Astrocyte of the spinal cord (primary cell): ENCODE measurements around the gene KDM5B.

ENCODE experiments used
- DNase-seq: peaks from one replicate; pipeline ENCODE4 v3.0.0; 2011; ENCODE audit warnings: low read depth, low spot score
- H3K4me3 ChIP-seq: 2 replicates; pipeline ENCODE4 v1.5.1; 2011; ENCODE audit warnings: low read depth, mild to moderate bottlenecking, low read length, moderate library complexity
- in situ Hi-C: cut with HindIII; loops from 2 replicates; pipeline ENCODE4 v1.10.0; 2017; ENCODE audit warnings: low sequenced_read_pairs
- TF ChIP-seq, protein P1 (sequence below): IDR thresholded peaks from 2 replicates; pipeline ENCODE4 v1.5.1; 2012; ENCODE audit warnings: low read depth, mild to moderate bottlenecking, low read length, inconsistent platforms

KDM5B gene

DNA sequence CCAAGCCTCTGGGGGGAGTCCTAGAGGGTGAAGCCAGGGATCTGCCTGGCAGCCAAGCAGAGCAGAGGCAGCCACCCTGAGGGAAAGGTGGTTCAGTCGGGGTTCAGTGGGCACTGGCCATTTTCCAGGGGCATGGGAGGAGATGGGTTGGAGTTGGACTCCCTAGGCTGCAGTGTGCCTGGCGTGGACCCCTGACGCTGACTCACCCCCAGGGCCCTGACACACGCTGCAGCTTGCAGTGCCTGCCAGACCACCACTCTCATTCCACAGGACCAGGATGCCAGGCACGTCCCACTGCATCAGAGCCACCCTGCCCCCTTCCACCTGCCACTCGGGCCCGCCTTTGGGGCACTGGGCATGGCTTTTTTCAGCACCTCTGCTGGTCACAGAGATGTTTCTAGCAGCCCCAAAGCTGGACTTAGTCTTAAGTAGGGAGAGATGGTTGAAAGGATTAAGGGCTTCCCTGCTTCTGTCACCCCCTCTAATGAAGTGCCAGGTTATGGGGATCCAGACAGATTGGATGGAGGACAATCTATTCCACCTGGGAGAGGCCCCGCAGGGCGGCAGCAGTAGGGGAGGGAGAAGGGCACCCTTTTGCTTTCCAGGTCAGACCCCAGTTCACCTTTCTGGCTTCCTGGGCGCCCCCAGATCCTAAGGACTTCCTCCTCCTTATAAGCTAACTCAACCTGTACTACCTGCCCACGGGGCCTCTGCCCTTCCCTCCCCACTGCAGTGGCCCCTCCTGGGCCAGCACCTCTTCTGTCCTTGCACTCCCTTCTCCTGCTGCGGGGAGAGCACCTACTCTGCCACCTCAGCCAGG is 99.6 kb downstream of the KDM5B start:
- in situ Hi-C loops, result no loop called here
- TF ChIP-seq, protein P1, sequence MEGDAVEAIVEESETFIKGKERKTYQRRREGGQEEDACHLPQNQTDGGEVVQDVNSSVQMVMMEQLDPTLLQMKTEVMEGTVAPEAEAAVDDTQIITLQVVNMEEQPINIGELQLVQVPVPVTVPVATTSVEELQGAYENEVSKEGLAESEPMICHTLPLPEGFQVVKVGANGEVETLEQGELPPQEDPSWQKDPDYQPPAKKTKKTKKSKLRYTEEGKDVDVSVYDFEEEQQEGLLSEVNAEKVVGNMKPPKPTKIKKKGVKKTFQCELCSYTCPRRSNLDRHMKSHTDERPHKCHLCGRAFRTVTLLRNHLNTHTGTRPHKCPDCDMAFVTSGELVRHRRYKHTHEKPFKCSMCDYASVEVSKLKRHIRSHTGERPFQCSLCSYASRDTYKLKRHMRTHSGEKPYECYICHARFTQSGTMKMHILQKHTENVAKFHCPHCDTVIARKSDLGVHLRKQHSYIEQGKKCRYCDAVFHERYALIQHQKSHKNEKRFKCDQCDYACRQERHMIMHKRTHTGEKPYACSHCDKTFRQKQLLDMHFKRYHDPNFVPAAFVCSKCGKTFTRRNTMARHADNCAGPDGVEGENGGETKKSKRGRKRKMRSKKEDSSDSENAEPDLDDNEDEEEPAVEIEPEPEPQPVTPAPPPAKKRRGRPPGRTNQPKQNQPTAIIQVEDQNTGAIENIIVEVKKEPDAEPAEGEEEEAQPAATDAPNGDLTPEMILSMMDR, result no peak
- H3K4me3 ChIP-seq, result no peak overlapping the region

DNA sequence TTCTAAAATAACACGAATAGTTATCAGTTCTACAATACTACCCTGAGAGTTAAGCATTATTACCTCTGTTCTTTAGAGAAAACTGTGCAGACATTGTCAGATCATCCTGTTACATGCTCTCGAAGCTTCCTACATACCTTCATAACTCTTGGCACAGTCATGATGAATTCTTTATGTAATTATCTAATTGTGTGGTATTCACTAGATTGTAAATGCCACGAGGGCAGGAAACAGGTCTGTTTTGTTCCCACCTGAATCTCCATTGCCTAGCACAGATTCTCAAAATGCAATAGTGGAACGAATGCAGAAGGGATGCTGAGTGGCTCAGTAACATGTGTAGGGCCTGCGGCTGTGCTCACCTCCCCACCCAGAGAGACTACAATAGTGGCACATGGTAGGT is 101.4 kb downstream of the KDM5B start:
- H3K4me3 ChIP-seq, result no peak overlapping the region
- no peak for DNase-seq
- TF ChIP-seq, protein P1, result no peak
- in situ Hi-C loops, result no loop called here

More for the DNA sequence above, 99.6 kb downstream of the KDM5B start:
- DNase-seq, result no peak

DNA sequence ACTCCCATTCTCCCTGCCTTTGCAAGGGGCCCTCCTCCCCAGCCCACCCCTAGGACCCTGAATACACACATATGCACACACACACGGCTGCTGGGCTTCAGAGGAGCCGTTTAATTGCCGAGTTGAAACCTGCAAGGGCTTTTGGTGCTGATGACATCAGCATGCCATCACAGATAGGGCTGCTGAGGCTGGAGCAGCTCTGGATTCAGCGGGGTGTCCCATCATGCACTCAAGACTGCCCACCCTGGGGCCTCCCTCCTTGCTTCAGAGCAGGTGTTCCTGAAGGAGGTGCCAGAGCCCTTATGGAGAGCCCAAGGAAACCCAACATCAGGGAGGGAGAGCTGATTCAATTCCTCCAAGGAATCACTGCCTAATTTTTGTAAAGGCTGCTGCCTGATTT is 103.6 kb downstream of the KDM5B start:
- H3K4me3 ChIP-seq, result no peak overlapping the region
- TF ChIP-seq, protein P1, result no peak
- in situ Hi-C loops, result no loop called here
- no peak for DNase-seq

DNA sequence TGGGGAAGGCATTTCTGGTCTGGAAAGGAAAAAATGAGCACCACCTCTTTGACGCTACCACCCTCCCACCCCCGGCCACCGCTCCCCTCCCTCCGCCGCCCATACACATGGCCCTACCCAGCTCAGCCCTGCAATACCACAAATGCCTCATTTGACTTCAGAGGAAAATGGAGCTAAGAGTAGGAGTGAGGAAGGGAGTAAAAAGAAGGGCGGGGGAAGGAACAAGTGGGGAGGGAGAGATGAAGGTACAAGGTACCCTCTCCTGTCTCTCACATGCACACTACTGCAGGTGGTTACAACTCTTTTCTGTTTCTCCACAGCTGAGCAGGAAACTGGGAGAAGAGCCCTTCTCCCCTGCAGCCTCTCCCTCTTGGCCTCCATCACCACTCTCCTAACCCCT is 105.0 kb downstream of the KDM5B start:
- in situ Hi-C loops, result no loop called here
- H3K4me3 ChIP-seq, result no peak overlapping the region
- TF ChIP-seq, protein P1, result no peak
- DNase-seq, result no peak

DNA sequence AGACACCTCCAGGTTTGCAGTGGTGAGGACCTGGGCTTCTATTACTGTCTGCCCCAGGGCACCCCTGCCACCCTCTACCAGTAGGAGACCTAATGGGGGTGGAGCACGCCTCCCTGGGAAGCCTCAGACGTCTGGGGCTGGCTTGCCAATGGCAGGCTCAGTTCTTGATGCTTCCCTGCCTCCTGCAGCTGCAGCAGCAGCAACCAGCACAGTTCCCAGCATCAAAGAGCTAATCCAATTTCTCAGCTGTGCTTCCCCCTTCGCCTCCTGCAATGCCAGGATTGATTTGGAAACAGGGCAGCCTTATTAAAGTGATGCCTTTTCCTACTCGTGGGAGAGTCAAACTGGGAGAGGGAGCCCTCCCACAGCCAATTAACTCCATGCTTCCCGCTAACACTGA is 106.1 kb downstream of the KDM5B start:
- in situ Hi-C loops, result no loop called here
- TF ChIP-seq, protein P1, result no peak
- no peak overlapping the region for H3K4me3 ChIP-seq
- DNase-seq, result no peak

DNA sequence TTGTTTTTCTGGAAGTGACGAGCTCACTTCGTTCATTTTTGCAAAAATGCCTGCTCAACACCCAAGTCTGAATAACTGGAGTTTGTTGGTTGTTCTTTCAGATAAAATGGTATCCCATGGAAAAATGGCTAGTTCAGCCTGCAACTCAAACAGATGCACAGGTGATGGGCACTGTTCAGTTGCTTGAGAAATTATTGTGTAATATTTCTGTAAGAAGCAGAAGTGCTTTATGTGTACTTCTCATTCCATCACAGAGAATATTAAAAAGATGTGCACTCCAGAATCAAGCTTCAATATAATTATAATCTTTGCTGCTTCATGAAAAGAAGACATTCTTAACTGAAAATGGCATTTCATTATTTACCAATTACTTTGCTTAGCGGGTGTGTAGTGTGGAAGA is 107.0 kb downstream of the KDM5B start:
- in situ Hi-C loops, result no loop called here
- H3K4me3 ChIP-seq, result no peak overlapping the region
- no peak for DNase-seq
- TF ChIP-seq, protein P1, result no peak
